Activated naive CD8-positive, alpha-beta T cell treated with anti-CD3 and anti-CD28 coated beads, Interleukin-2, amount 50 U/mL, for 24 hours (primary cell): ENCODE results near the gene IFNK.

ENCODE experiments used
- ATAC-seq: fragments of 150-1000 bp; cut with Tn5 transposase; one replicate; pipeline ENCODE4 v1.10.0; 2021
- DNase-seq: peaks from one replicate; pipeline ENCODE4 v3.0.0; 2021
- H3K27ac Mint-ChIP-seq: one replicate; pipeline ENCODE4 v1.8.0; 2021; ENCODE audit warnings: mild to moderate bottlenecking, mixed read lengths
- H3K27me3 Mint-ChIP-seq: one replicate; pipeline ENCODE4 v1.8.0; 2021; ENCODE audit warnings: mixed read lengths
- H3K36me3 Mint-ChIP-seq: one replicate; pipeline ENCODE4 v1.8.0; 2021; ENCODE audit warnings: low read depth, mixed read lengths
- H3K4me1 Mint-ChIP-seq: one replicate; pipeline ENCODE4 v1.8.0; 2021; ENCODE audit warnings: mixed read lengths
- H3K4me3 Mint-ChIP-seq: one replicate; pipeline ENCODE4 v1.8.0; 2021; ENCODE audit warnings: mild to moderate bottlenecking, moderate library complexity, mixed read lengths
- H3K9me3 Mint-ChIP-seq: one replicate; pipeline ENCODE4 v1.8.0; 2021; ENCODE audit warnings: mixed read lengths

Gene IFNK

DNA sequence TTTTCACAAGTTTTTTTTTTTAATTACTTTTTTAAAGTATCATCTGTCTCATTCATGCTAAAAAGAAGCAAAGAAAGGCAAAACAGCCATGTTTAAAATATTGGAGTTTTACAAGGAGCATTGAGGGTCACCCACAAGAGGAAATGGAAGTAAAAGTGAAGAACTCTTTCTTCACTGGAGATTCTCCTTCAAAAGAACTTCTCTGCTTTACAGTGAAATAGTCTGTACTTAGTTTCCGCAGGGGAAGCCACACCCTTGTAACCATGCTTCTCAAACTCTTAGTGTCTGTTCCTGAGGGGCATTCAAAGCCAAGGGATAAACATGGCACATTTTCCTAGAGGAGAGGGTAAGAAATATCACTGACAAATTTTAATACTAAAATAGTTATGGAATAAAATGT lies 40.6 kb downstream of the IFNK start:
- ATAC-seq (no peak), DNase-seq (no peak)
- Mint-ChIP-seq H3K9me3 (no peaks in the 10 kb centered on the region), H3K27ac (peak overlapping the region; percentile 39), H3K4me1 (peaks cover 23% of the 10 kb centered on the region), H3K4me3 (no peak overlapping the region), H3K36me3 (peaks cover 15% of the 10 kb centered on the region), H3K27me3 (no peaks in the 10 kb centered on the region)

DNA sequence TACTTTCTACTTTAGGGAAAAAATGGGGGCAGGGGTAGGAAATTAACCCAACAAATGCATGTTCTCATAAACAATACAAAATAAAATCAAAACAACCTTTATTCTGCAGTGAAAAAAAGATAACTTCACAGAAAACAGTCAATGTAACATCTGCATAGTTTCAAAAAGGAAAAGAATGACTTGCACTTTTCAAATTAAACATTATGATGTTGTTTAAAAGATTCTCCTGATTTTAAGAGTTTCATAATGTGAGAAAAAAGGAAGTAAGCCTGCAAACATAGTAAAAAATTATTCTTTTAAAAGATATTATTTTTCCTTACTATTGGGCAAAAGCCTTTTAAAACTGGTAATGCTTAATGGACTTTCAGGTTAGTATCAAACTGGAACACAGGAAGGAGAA lies 41.6 kb downstream of the IFNK start:
- H3K4me3 Mint-ChIP-seq, result no peak overlapping the region
- no peak for ATAC-seq
- no peak for DNase-seq
- H3K4me1 Mint-ChIP-seq, result peaks cover 23% of the 10 kb centered on the region
- no peaks in the 10 kb centered on the region for H3K27me3 Mint-ChIP-seq
- no peak overlapping the region for H3K27ac Mint-ChIP-seq
- H3K36me3 Mint-ChIP-seq, result peaks cover 15% of the 10 kb centered on the region
- no peaks in the 10 kb centered on the region for H3K9me3 Mint-ChIP-seq

DNA sequence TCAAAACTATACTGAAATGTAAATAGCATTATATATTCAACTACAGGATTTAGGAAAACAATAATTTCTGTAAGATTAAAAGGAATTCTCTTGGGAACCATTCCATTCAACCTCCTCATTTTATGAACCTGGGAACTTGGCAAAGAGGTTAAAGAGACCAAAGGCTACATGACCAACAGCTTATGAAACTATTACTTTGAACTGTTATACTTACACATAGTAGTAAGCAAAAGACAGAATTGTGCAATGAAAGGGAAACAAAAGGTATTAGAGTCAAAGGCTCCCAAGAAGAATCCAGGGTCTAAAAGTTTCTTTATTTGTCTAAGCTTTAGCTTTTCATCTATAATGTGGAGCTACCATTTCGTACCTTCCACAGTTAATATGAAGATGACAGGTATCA lies 42.0 kb downstream of the IFNK start:
- Mint-ChIP-seq H3K4me3 (no peak overlapping the region), H3K27ac (no peak overlapping the region), H3K36me3 (peaks cover 15% of the 10 kb centered on the region), H3K4me1 (peaks cover 23% of the 10 kb centered on the region), H3K9me3 (no peaks in the 10 kb centered on the region), H3K27me3 (no peaks in the 10 kb centered on the region)
- DNase-seq (no peak), ATAC-seq (no peak)

DNA sequence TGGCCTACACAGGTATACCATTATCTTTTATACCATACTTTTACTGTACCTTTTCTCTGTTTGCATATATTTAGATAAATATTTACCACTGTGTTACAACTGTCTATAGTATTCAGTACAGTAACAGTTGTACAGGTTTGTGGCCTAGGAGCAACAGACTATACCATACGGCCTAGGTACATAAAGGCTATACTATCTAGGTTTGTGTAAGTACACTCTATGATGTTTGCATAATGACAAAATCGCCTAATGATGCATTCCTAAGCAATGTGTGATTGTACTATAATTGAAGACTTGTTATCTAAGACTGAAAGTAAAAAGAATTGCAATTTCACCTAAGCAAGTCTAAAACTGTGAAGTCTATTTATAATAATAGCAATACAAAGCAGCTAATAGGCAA lies 45.3 kb downstream of the IFNK start:
- no peaks in the 10 kb centered on the region for H3K9me3 Mint-ChIP-seq
- peaks cover 8% of the 10 kb centered on the region for H3K36me3 Mint-ChIP-seq
- peaks cover 3% of the 10 kb centered on the region for H3K27me3 Mint-ChIP-seq
- no peak overlapping the region for H3K4me3 Mint-ChIP-seq
- no peak for ATAC-seq
- peaks cover 36% of the 10 kb centered on the region for H3K4me1 Mint-ChIP-seq
- no peak for DNase-seq
- no peak overlapping the region for H3K27ac Mint-ChIP-seq

DNA sequence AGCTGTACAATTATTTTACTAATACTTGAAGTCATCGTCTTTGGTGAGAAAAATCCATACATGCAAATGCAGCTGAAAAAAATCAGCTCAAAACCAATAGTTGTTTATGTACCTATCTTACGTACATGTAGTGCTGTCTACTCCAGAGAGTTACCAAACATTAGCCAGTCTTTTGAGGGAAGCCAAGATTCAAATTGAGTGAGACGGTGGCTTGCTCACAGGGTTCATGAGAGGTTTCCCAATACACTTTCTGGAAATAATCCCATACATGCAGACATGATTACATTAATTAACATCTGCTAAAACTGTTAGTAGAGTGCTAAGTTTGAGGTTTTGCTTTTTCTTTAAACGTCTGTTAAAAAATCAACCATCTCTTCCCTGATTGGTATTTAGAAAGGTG lies 46.9 kb downstream of the IFNK start:
- Mint-ChIP-seq H3K9me3 (no peaks in the 10 kb centered on the region), H3K4me3 (no peak overlapping the region), H3K36me3 (peaks cover 4% of the 10 kb centered on the region), H3K4me1 (peaks cover 29% of the 10 kb centered on the region), H3K27me3 (peaks cover 3% of the 10 kb centered on the region), H3K27ac (no peak overlapping the region)
- DNase-seq (no peak), ATAC-seq (no peak)

DNA sequence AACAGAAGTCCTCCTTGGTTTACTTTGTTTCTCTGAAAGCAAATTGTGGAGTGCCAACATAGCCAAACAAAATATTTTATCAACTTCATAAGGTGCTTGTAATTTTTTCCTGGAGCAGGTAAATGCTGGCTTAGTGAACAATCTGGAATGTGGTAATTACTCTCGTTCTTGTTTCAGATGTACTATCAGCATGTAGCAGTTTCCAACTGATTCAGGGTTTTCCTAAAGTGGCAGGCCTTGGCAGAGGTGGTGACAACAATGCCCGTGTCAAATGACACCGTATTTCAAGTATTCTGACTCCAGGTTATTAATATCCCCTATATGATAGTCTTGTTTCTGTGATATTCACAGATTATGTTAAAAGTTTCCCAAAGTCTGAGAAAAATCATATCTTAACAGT lies 48.0 kb downstream of the IFNK start:
- Mint-ChIP-seq H3K4me3 (peak overlapping the region; percentile 90), H3K4me1 (peaks cover 29% of the 10 kb centered on the region), H3K27me3 (peaks cover 3% of the 10 kb centered on the region), H3K27ac (peak overlapping the region; percentile 99), H3K9me3 (no peaks in the 10 kb centered on the region), H3K36me3 (peaks cover 1% of the 10 kb centered on the region)
- no peak for ATAC-seq
- no peak for DNase-seq

DNA sequence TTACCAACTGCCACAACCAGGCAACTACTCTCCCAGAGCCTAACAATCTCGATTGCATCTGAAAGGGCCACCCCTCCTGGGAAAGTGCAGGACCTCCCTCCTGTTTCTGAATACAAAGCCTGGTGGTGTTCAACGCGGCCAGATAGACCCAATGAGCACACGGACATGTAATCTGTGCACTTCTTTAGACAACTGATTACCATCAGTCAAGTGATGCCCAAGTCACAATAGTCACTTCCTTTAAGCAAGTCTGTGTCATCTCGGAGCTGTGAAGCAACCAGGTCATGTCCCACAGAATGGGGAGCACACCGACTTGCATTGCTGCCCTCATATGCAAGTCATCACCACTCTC lies 48.5 kb downstream of the IFNK start:
- ATAC-seq (peak; percentile 73), DNase-seq (no peak)
- H3K27ac Mint-ChIP-seq, result peak overlapping the region; percentile 99
- peaks cover 1% of the 10 kb centered on the region for H3K36me3 Mint-ChIP-seq
- H3K27me3 Mint-ChIP-seq, result peaks cover 3% of the 10 kb centered on the region
- peak overlapping the region; percentile 90 for H3K4me3 Mint-ChIP-seq
- peaks cover 29% of the 10 kb centered on the region for H3K4me1 Mint-ChIP-seq
- no peaks in the 10 kb centered on the region for H3K9me3 Mint-ChIP-seq

DNA sequence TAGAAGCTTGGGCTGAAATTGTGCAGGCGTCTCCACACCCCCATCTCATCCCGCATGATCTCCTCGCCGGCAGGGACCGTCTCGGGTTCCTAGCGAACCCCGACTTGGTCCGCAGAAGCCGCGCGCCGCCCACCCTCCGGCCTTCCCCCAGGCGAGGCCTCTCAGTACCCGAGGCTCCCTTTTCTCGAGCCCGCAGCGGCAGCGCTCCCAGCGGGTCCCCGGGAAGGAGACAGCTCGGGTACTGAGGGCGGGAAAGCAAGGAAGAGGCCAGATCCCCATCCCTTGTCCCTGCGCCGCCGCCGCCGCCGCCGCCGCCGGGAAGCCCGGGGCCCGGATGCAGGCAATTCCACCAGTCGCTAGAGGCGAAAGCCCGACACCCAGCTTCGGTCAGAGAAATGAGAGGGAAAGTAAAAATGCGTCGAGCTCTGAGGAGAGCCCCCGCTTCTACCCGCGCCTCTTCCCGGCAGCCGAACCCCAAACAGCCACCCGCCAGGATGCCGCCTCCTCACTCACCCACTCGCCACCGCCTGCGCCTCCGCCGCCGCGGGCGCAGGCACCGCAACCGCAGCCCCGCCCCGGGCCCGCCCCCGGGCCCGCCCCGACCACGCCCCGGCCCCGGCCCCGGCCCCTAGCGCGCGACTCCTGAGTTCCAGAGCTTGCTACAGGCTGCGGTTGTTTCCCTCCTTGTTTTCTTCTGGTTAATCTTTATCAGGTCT lies 49.0 kb downstream of the IFNK start, which contains the start of gene C9orf72:
TSS of gene C9orf72 (minus strand) at position 564 of the 716 bp plus-strand sequence. CDS start 6,361 bp downstream, outside the sequence.
- peak; percentile 87 for DNase-seq
- peak within 1 kb of the TSS; percentile 90 for H3K4me3 Mint-ChIP-seq
- peaks cover 3% of the 10 kb centered on the region for H3K27me3 Mint-ChIP-seq

DNA sequence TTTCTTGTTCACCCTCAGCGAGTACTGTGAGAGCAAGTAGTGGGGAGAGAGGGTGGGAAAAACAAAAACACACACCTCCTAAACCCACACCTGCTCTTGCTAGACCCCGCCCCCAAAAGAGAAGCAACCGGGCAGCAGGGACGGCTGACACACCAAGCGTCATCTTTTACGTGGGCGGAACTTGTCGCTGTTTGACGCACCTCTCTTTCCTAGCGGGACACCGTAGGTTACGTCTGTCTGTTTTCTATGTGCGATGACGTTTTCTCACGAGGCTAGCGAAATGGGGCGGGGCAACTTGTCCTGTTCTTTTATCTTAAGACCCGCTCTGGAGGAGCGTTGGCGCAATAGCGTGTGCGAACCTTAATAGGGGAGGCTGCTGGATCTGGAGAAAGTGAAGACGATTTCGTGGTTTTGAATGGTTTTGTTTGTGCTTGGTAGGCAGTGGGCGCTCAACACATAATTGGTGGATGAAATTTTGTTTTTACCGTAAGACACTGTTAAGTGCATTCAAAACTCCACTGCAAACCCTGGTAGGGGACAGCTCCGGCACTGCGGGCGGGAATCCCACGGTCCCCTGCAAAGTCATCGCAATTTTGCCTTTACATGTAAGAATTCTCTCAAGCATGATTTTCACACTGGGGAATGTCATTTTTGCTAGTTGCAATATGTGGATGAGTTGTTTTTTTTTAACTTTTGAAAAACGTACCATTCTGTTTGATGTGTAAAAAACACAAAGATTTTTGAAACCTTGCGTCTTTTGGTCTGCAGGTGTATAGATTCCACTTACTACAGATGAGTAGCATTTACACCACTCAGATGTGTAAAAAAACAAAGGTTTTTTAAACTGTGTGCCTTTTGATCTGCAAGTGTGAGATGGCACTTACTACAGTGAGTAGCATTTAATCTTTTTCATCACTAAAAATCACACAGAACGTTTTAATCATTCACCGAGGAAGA lies 49.8 kb downstream of the IFNK start:
- Mint-ChIP-seq H3K27me3 (peaks cover 3% of the 10 kb centered on the region), H3K9me3 (peaks cover 8% of the 10 kb centered on the region), H3K4me1 (peaks cover 29% of the 10 kb centered on the region), H3K36me3 (peaks cover 1% of the 10 kb centered on the region), H3K4me3 (peak overlapping the region; percentile 90), H3K27ac (peak overlapping the region; percentile 99)
- ATAC-seq (peak; percentile 83), DNase-seq (peak; percentile 93)

More for the DNA sequence above, 49.0 kb downstream of the IFNK start, which contains the start of gene C9orf72:
- peak; percentile 62 for ATAC-seq
- Mint-ChIP-seq H3K4me1 (peaks cover 29% of the 10 kb centered on the region), H3K27ac (peak within 1 kb of the TSS; percentile 99), H3K9me3 (peaks cover 2% of the 10 kb centered on the region), H3K36me3 (peaks cover 1% of the 10 kb centered on the region)
